MM.1S (cell line): ENCODE measurements around the gene DECR2.

Experiments used
- EZH2 ChIP-seq: fragments of 300-600 bp; sonication (generic); optimal IDR thresholded peaks from 2 replicates; pipeline ENCODE3; 2017; ENCODE audit warnings: low read depth, mild to moderate bottlenecking, antibody characterized with exemption, low read length, mixed read lengths
- EZH2phosphoT487 ChIP-seq: fragments of 300-600 bp; sonication (generic); IDR thresholded peaks from 2 replicates; pipeline ENCODE4 v1.6.1; 2018; ENCODE audit warnings: antibody characterized with exemption, low read length
- TF ChIP-seq, protein P1 (sequence below): fragments of 300-600 bp; sonication (generic); IDR thresholded peaks from 2 replicates; pipeline ENCODE4 v1.5.1; 2016; ENCODE audit warnings: antibody characterized with exemption, low read length, mixed read lengths

DNA sequence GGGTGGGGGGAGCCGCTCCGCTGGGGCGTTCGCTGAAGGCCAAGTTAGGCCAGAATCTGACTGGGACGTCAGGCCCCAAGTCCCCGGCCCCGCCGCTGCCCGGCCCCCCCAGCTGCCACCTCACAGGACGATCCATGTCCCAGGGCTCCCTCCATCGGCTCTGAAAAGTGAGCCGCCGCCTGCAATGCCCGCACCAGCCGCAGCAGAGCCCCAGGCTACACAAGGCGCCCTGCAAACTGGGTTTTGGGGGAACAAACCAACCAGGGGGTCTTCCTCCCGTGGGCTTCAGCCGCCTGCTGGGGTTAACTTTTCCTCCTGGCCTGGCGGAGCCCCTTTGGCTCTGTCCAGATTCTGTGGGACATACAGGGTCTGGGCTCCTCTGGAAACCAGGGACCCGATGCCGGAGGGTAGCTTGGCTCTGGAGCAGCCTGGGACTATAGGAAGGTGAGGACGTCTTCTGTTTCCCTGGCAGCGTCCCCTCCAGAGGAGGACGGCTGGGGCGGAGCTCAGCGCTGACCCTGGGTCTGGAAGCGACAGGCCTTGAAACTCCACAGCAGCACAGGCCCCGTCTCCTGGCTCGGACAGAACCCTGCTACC, 3.9 kb upstream of the DECR2 start:
- TF ChIP-seq EZH2phosphoT487 (no peak), EZH2 (no peak)
- TF ChIP-seq, protein P1, sequence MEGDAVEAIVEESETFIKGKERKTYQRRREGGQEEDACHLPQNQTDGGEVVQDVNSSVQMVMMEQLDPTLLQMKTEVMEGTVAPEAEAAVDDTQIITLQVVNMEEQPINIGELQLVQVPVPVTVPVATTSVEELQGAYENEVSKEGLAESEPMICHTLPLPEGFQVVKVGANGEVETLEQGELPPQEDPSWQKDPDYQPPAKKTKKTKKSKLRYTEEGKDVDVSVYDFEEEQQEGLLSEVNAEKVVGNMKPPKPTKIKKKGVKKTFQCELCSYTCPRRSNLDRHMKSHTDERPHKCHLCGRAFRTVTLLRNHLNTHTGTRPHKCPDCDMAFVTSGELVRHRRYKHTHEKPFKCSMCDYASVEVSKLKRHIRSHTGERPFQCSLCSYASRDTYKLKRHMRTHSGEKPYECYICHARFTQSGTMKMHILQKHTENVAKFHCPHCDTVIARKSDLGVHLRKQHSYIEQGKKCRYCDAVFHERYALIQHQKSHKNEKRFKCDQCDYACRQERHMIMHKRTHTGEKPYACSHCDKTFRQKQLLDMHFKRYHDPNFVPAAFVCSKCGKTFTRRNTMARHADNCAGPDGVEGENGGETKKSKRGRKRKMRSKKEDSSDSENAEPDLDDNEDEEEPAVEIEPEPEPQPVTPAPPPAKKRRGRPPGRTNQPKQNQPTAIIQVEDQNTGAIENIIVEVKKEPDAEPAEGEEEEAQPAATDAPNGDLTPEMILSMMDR = peak; percentile 38
